ENCODE data around the gene ZDHHC15. TPM values are rescaled to one million over a fixed set of nuclear protein-coding genes. Genes with fewer than 3 reads are reported as not detected.
"Not testable (repeated sequence)": the region's sequence is repeated elsewhere in the genome, so short reads cannot be mapped to it uniquely, and the experiment has no call there.

ZDHHC15 gene, protein sequence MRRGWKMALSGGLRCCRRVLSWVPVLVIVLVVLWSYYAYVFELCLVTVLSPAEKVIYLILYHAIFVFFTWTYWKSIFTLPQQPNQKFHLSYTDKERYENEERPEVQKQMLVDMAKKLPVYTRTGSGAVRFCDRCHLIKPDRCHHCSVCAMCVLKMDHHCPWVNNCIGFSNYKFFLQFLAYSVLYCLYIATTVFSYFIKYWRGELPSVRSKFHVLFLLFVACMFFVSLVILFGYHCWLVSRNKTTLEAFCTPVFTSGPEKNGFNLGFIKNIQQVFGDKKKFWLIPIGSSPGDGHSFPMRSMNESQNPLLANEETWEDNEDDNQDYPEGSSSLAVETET
- total RNA-seq = under 1 TPM in 1 of 2 experiments, not detected in 1; 0.03 TPM

DNA sequence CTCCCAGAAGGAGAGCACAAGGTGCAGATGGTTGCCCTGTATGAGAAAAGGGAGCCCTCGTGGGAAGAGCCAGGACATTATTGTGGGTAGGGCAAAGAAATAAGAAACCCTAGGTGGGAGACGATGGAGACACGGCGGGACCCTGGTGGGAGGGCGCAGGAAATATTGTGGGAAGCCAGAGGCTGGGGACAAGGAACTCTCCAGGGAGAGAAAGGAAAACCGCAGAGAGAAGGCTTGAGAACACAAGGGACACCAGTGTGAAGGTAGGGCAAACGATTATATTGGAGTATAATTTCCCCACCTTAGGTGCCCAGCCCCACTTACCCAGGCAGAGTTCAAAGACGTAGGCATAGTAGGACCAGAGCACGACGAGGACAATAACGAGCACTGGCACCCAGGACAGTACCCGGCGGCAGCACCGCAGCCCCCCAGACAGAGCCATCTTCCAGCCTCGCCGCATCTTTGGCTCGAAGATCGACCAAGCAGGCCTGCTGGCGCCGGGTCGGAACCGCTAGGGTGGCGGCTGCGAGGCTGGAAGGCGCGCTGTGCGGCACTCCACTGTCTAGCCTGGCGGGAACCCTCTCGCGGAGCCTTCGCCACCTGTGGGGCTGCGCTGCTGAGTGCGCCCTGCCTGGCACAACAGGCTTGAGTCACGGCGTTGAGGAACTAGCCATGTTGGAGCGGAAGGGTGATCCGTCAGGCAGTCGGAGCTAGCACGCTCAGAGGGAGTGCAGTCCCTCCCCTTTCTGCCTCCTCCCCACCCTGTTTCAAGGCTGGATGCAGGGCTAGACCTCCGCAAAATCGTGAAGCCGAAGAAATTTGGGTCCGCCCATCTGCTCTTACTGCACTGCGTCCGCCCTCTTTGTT, at the start of gene ZDHHC15:
ZDHHC15 (minus strand) TSS at position 473 of the 867 bp plus-strand sequence; CDS start at position 460, 13 bp downstream.
- H3K36me3 Mint-ChIP-seq (ENCODE audit: low read depth) = no peaks in the 10 kb centered on the region
- H3K9me3 Mint-ChIP-seq = no peaks in the 10 kb centered on the region
- H3K4me1 Mint-ChIP-seq = peaks cover 14% of the 10 kb centered on the region
- ChIA-PET POLR2A (no interaction called here), CTCF (no interaction called here)
- H3K27ac Mint-ChIP-seq = no peak within 1 kb of the TSS
- DNase-seq = peak; percentile 37
- H3K4me3 Mint-ChIP-seq = peak within 1 kb of the TSS; percentile 74
- H3K27me3 Mint-ChIP-seq = peaks cover 4% of the 10 kb centered on the region

DNA sequence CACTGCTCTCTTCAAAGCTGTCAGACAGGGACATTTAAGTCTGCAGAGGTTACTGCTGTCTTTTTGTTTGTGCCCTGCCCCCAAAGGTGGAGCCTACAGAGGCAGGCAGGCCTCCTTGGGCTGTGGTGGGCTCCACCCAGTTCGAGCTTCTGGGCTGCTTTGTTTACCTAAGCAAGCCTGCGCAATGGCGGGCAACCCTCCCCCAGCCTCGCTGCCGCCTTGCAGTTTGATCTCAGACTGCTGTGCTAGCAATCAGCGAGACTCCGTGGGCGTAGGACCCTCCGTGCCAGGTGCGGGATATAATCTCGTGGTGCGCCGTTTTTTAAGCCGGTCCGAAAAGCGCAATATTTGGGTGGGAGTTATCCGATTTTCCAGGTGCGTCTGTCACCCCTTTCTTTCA, 37.7 kb upstream of the ZDHHC15 start:
- CTCF ChIA-PET; H3K4me1 Mint-ChIP-seq; H3K9me3 Mint-ChIP-seq; POLR2A ChIA-PET; H3K36me3 Mint-ChIP-seq (ENCODE audit: low read depth); H3K27ac Mint-ChIP-seq; H3K4me3 Mint-ChIP-seq; H3K27me3 Mint-ChIP-seq; DNase-seq: not testable (repeated sequence)

DNA sequence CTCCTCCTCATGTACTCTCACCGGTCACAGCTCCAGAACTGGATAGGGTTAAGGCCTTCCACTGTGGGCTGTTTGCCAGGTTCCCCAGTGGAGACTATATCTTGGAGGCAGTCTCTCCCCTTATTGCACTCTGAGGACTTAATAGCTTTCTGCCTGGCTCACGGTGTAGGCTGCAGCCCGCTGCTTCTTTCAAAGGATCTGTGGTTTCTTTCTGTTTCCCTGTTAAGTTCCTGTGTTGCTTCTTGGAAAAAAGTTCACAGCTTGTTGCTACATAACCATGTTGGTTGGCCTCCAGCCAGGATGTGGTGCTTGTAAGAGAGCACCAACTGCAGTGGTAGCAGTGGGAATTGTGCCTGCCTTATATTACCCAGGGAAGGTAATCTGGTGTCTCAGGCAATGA, 24.9 kb upstream of the ZDHHC15 start:
- POLR2A ChIA-PET = no interaction called here
- Mint-ChIP-seq H3K27me3 (no peaks in the 10 kb centered on the region), H3K36me3 (ENCODE audit: low read depth) (no peaks in the 10 kb centered on the region), H3K9me3 (no peaks in the 10 kb centered on the region), H3K4me1 (no peaks in the 10 kb centered on the region), H3K27ac (no peak overlapping the region), H3K4me3 (no peak overlapping the region)
- CTCF ChIA-PET = no interaction called here
- no peak for DNase-seq

DNA sequence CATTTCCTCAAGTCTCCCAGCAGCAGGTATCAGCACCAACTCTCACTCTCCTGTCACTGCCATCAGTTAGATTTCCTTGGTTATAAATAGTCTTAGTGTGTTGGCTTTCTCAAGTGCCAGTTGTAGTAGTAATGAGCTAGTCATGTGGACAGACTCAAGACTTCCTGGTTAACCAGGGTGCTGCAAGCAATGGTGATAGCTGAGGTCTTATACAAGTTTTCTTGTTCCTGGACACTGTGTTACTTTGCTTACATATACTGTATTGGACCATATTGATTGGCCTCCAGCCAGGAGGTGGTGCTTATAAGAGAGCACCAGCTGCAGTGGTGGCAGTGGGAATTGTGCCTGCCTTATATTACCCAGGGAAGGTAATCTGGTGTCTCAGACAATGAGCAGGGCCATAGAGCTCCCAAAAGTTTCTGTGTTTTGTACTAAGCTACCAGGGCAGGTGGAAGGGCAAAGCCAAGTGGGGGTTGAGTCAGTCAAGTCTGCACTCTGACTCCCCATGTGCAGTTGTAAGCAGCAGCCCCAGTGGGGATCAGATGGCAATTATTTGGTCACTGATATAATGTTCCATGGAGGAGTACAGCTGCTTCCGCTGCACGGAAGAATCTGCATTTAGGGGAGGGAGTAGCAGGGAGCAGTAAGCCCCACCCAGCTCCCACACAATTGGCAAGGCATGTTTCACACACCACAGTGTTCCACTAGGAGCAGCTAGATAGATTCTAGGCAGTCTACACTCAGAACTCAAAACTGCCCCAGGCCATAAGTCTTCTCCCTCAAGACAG, 24.1 kb upstream of the ZDHHC15 start:
- no peak for DNase-seq
- Mint-ChIP-seq H3K27me3 (no peaks in the 10 kb centered on the region), H3K9me3 (no peaks in the 10 kb centered on the region), H3K27ac (no peak overlapping the region), H3K36me3 (ENCODE audit: low read depth) (no peaks in the 10 kb centered on the region), H3K4me1 (no peaks in the 10 kb centered on the region), H3K4me3 (no peak overlapping the region)
- POLR2A ChIA-PET = no interaction called here
- CTCF ChIA-PET = no interaction called here

DNA sequence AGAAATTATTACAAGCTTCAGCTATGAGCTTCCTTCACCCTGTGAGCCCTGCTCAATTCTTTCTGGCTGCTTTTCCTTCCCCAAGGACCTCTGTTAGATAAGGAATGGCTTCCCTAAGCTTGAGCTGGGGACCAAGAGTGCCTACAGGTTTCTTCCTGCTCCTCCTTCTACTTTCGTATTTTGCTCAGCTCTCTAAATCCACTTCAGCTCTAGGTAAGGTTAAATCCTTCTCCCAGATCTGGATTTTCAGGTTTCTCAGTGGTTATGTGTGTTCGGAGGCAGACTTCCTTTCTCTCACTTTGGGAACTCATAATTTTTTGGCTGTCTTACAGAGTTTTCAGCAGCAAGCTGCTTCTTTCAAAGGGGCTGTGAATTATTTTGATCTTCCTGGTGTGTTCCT, 21.9 kb upstream of the ZDHHC15 start:
- CTCF ChIA-PET = no interaction called here
- Mint-ChIP-seq H3K36me3 (ENCODE audit: low read depth) (no peaks in the 10 kb centered on the region), H3K4me3 (no peak overlapping the region), H3K27ac (no peak overlapping the region), H3K9me3 (no peaks in the 10 kb centered on the region), H3K4me1 (no peaks in the 10 kb centered on the region), H3K27me3 (no peaks in the 10 kb centered on the region)
- no peak for DNase-seq
- POLR2A ChIA-PET = no interaction called here

DNA sequence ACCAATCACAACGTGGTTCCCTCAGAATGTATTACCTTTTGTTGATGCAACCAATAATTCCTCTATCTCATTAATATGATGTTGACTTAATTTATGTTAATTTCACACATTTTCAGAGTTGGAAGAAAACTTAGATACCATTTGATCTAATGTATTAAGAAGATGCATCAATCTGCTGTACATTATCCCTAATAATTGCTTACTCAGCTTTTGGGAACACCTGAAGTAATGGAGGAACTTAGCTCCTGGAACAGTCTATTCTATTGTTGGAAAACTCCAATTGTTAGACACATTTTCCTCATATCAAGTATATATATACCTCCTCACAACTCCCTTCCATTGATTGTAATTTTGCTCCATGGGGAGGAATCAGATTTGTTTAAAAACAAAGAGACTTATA, 38.9 kb downstream of the ZDHHC15 start:
- POLR2A ChIA-PET = no interaction called here
- DNase-seq = no peak
- Mint-ChIP-seq H3K36me3 (ENCODE audit: low read depth) (no peaks in the 10 kb centered on the region), H3K27me3 (no peaks in the 10 kb centered on the region), H3K4me3 (no peak overlapping the region), H3K27ac (no peak overlapping the region), H3K4me1 (no peaks in the 10 kb centered on the region), H3K9me3 (no peaks in the 10 kb centered on the region)
- CTCF ChIA-PET = no interaction called here

DNA sequence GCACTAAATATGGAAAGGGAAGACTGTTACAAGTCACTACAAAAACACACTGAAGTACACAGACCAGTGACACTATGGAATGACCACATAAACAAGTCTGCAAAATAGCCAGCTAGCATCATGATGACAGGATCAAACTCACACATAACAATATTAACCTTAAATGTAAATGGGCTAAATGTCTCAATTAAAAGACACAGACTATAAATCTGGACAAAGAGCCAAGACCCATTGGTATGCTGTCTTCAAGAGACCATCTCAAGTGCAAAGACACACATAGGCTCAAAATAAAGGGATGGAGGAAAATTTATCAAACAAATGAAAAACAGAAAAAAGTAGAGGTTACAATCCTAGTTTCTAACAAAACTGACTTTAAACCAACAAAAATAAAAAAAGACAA, 61.1 kb downstream of the ZDHHC15 start:
- H3K4me1 Mint-ChIP-seq; H3K9me3 Mint-ChIP-seq; H3K27ac Mint-ChIP-seq; DNase-seq; CTCF ChIA-PET; H3K4me3 Mint-ChIP-seq; POLR2A ChIA-PET; H3K27me3 Mint-ChIP-seq; H3K36me3 Mint-ChIP-seq (ENCODE audit: low read depth): not testable (repeated sequence)

DNA sequence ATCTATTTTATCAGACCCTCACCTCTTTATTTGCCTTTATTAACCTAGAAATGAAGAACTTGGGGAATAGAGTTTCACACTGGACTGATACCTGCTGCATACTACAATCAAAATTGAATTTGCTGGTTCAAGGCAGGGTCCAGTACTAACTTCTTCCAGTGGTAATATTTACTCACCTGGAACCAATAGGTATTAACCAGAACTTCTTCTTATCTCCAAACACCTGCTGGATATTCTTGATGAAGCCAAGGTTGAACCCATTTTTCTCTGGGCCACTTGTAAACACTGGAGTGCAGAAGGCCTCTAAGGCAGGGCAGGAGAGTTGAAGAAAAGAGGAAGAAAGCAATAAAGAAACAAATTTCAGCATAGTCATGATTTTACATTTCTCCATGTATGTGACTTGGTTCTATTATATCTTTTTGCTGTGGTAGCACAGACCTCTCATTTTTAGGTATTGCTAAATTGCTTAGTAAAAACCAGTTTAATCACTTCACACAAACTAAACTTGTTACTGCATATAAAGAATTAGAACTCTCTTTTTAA, 101.1 kb downstream of the ZDHHC15 start:
- H3K4me1 Mint-ChIP-seq = no peaks in the 10 kb centered on the region
- CTCF ChIA-PET = no interaction called here
- no peaks in the 10 kb centered on the region for H3K36me3 Mint-ChIP-seq (ENCODE audit: low read depth)
- H3K27ac Mint-ChIP-seq = no peak overlapping the region
- POLR2A ChIA-PET = interaction anchor here (0.6 kb wide), 1 partner anchor 378 kb away, joined by 3 read pairs; no protein-coding TSS in a partner anchor
- H3K9me3 Mint-ChIP-seq = no peaks in the 10 kb centered on the region
- H3K27me3 Mint-ChIP-seq = no peaks in the 10 kb centered on the region
- DNase-seq = no peak
- no peak overlapping the region for H3K4me3 Mint-ChIP-seq

DNA sequence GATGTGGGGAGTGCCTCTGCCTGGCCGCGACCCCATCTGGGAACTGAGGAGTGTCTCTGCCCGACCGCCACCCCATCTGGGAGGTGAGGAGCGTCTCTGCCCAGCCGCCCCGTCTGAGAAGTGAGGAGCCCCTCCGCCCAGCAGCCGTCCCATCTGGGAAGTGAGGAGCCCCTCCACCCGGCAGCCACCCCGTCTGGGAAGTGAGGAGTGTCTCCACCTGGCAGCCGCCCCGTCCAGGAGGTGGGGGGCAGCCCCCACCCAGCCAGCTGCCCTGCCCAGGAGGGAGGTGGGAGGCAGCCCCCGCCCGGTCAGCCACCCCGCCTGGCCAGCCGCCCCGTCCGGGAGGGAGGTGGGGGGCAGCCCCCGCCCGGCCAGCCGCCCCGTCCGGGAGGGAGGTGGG, 115.7 kb downstream of the ZDHHC15 start:
- CTCF ChIA-PET; DNase-seq; H3K27me3 Mint-ChIP-seq; H3K4me1 Mint-ChIP-seq; H3K4me3 Mint-ChIP-seq; POLR2A ChIA-PET; H3K36me3 Mint-ChIP-seq (ENCODE audit: low read depth); H3K27ac Mint-ChIP-seq; H3K9me3 Mint-ChIP-seq: not testable (repeated sequence)

DNA sequence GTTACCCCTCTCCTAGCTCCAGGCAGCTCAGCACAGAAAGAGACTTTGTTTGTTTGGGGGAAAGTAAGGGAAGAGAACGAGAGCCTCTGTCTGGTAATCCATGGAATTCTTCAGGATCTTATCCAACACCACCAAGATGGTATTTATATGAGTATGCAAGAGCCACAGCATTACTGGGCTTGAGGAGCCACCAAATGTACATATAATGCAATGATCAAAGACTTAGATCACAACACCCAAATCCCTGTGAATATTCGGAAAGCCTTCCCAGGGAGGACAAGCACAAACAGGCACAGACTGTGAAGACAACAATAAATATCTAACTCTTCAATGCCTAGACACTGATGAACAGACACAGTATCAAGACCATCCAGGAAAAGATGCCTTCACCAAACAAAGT, 132.4 kb downstream of the ZDHHC15 start:
- no peak overlapping the region for H3K27ac Mint-ChIP-seq
- no peaks in the 10 kb centered on the region for H3K4me1 Mint-ChIP-seq
- no peaks in the 10 kb centered on the region for H3K27me3 Mint-ChIP-seq
- H3K4me3 Mint-ChIP-seq = no peak overlapping the region
- H3K9me3 Mint-ChIP-seq = peaks cover 5% of the 10 kb centered on the region
- POLR2A ChIA-PET = no interaction called here
- CTCF ChIA-PET = no interaction called here
- DNase-seq = no peak
- no peaks in the 10 kb centered on the region for H3K36me3 Mint-ChIP-seq (ENCODE audit: low read depth)

DNA sequence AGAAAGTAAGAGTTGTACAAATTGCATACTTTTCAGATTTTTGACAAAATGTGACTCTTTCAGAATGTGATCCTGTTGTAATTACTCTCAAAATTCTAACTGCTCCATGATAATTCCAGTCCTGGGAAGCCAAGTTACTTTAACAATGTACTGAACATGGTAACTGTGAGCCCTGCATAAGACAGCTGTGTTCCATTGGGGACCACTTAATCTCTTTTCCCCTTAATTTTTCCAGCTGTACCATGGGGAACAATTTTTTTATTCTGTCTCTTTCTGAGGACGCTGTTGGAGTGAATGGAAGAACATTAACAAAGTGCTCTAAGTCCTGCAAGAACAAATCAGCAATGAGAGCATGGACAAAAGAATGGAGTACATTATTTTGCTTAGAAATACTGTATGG, 153.1 kb downstream of the ZDHHC15 start:
- no peaks in the 10 kb centered on the region for H3K27me3 Mint-ChIP-seq
- no peaks in the 10 kb centered on the region for H3K4me1 Mint-ChIP-seq
- no peaks in the 10 kb centered on the region for H3K36me3 Mint-ChIP-seq (ENCODE audit: low read depth)

DNA sequence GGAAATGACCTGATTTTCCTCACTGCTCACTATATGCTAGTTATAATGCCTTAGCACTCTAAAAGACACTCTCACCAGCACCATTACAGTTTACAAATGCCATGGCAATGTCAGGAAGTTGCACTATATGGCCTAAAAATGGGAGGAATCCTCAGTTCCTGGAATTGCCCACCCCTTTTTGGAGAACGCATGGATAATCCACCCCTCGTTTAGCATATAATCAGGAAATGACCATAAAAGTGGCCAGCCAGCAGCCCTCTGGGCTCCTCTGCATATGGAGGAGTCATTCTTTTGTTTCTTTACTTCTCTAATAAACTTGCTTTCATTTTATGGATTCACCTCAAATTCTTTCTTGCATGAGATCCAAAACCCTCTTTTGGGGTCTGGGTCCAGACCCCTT, 156.0 kb downstream of the ZDHHC15 start:
- no peak overlapping the region for H3K27ac Mint-ChIP-seq
- no peaks in the 10 kb centered on the region for H3K4me1 Mint-ChIP-seq
- ChIA-PET POLR2A (no interaction called here), CTCF (no interaction called here)
- no peaks in the 10 kb centered on the region for H3K36me3 Mint-ChIP-seq (ENCODE audit: low read depth)
- H3K9me3 Mint-ChIP-seq = peaks cover 3% of the 10 kb centered on the region
- no peak overlapping the region for H3K4me3 Mint-ChIP-seq
- no peaks in the 10 kb centered on the region for H3K27me3 Mint-ChIP-seq
- no peak for DNase-seq

More for the DNA sequence above, 153.1 kb downstream of the ZDHHC15 start:
- ChIA-PET CTCF (no interaction called here), POLR2A (no interaction called here)
- no peak for DNase-seq
- no peak overlapping the region for H3K27ac Mint-ChIP-seq
- H3K9me3 Mint-ChIP-seq = no peaks in the 10 kb centered on the region
- no peak overlapping the region for H3K4me3 Mint-ChIP-seq

DNA sequence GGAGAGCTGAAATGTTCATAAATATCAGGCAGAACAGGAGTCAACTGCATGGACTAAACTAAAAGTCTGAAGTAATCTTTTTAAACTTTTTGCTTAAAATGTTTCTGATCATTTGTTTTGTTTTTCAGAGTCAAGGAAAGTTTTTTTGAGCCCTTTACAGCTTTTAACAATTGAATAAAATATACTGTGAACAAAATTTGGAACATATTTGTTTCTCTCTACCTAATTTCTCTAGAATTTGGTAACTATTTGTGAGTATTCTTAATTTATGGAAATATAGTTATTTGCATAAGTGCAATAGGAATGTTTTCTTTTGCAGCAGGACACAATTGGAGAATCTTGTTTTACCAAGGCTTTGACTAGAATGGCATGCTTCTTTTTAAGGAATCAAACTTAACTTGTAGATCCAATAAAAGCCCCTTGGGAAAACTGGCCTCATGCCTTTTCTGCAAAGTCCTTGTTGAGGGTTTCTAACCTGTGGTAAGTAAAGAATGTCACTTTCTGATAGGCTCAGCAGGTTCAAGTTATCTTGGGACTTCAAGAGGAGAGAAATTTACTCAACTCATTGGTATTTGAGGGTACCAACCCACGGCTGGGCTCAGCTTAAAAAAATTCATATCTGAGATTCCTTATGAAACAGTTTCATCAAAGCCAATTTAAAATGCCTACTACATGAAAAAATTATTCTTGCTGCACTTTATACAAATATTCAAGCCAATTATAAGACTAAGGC, 157.4 kb downstream of the ZDHHC15 start:
- Mint-ChIP-seq H3K9me3 (peaks cover 3% of the 10 kb centered on the region), H3K4me3 (no peak overlapping the region), H3K4me1 (no peaks in the 10 kb centered on the region), H3K27me3 (no peaks in the 10 kb centered on the region), H3K27ac (no peak overlapping the region), H3K36me3 (ENCODE audit: low read depth) (no peaks in the 10 kb centered on the region)
- ChIA-PET POLR2A (no interaction called here), CTCF (no interaction called here)
- DNase-seq = no peak

Data from activated CD4-positive, alpha-beta memory T cell treated with anti-CD3 and anti-CD28 coated beads, Interleukin-2, amount 10 ng/mL, durations not matched to agents 7 days and 5 days (primary cell).